GM19240 (cell line): ENCODE measurements around the gene KSR1.

Experiments
- DNase-seq: peaks from one replicate; pipeline ENCODE4 v3.0.0; 2011; ENCODE audit warnings: low spot score; ENCODE audit not compliant: insufficient read length

The KSR1 gene

GRCh38 chr17:27514595-27515413 lies 58.6 kb downstream of the KSR1 start:
- DNase-seq = no peak

- no peak for DNase-seq
These were observed 61.8 kb downstream of the KSR1 start for GRCh38 chr17:27518048-27518447.

GRCh38 chr17:27518545-27519521 lies 62.6 kb downstream of the KSR1 start:
- no peak for DNase-seq

GRCh38 chr17:27519550-27519949 lies 63.3 kb downstream of the KSR1 start:
- no peak for DNase-seq

GRCh38 chr17:27520491-27521185 lies 64.4 kb downstream of the KSR1 start:
- no peak for DNase-seq

- no peak for DNase-seq
These were observed 65.2 kb downstream of the KSR1 start for GRCh38 chr17:27521281-27522027.

- no peak for DNase-seq
These were observed 65.9 kb downstream of the KSR1 start for GRCh38 chr17:27522028-27522635.

GRCh38 chr17:27523712-27524111 lies 67.5 kb downstream of the KSR1 start:
- no peak for DNase-seq

- no peak for DNase-seq
These were observed 68.3 kb downstream of the KSR1 start for GRCh38 chr17:27524594-27524993.

GRCh38 chr17:27525316-27525715 lies 69.1 kb downstream of the KSR1 start:
- DNase-seq = no peak

- no peak for DNase-seq
These were observed 69.8 kb downstream of the KSR1 start for GRCh38 chr17:27525836-27526603.

GRCh38 chr17:27526604-27527002 lies 70.4 kb downstream of the KSR1 start:
- DNase-seq = no peak

- DNase-seq = no peak
These were observed 73.1 kb downstream of the KSR1 start for GRCh38 chr17:27529230-27529796.

GRCh38 chr17:27530764-27531391 lies 74.6 kb downstream of the KSR1 start:
- DNase-seq = no peak

GRCh38 chr17:27531469-27531961 lies 75.3 kb downstream of the KSR1 start:
- no peak for DNase-seq

GRCh38 chr17:27532269-27533263 lies 76.3 kb downstream of the KSR1 start:
- no peak for DNase-seq
